Transverse colon (tissue), 4 donors: Measurements from ENCODE around the gene SYNGR2.

Experiments used
- CTCF ChIP-seq, 5 experiments: fragments of 200-600 bp in 3 of 5; fragments of 450-650 bp in 2 of 5; sonication (generic) in 3 of 5; IDR thresholded peaks; 1 replicate in 2 of 5; 2 replicates in 3 of 5; pipeline ENCODE4 v1.5.1; 2016 to 2017; ENCODE audit warnings: antibody characterized with exemption in 5 of 5, inconsistent platforms in 3 of 5, mild to moderate bottlenecking in 2 of 5, moderate library complexity in 1 of 5
- EP300 ChIP-seq: sonication (generic); formaldehyde crosslinking; IDR thresholded peaks from one replicate; pipeline ENCODE4 v1.6.1; 2017; ENCODE audit warnings: antibody characterized with exemption, low read depth
- POLR2A ChIP-seq: fragments of 450-650 bp; IDR thresholded peaks from one replicate; pipeline ENCODE4 v1.6.1; 2016; ENCODE audit warnings: antibody characterized with exemption, mild to moderate bottlenecking, moderate library complexity
- POLR2AphosphoS5 ChIP-seq, 3 donors: sonication (generic); formaldehyde crosslinking; IDR thresholded peaks; one replicate each; pipeline ENCODE4 v1.6.1; 2016; ENCODE audit warnings: antibody characterized with exemption in 3 of 3

GRCh38 chr17:78132767-78133178 lies 35.6 kb upstream of the SYNGR2 start:
- TF ChIP-seq POLR2AphosphoS5 (IDR thresholded peaks at IDR 0.05) (no peak), EP300 (no peak), POLR2A (no peak), CTCF (IDR thresholded peaks at IDR 0.05) (no peak)
